Peyer's patch (tissue), 4 donors: ENCODE data around the gene MUC5B. TPM values are rescaled to one million over a fixed set of nuclear protein-coding genes. Genes with fewer than 3 reads are reported as not detected.

Experiments used
- DNase-seq, 3 donors: peaks; one replicate each; pipeline ENCODE4 v3.0.0-alpha.2; 2017 to 2019
- H3K27ac ChIP-seq, 4 donors: fragments of 200-600 bp; sonication (generic); one replicate each; pipeline ENCODE4 v1.5.1; 2016 to 2019
- H3K27me3 ChIP-seq, 2 donors: fragments of 200-600 bp; sonication (generic); one replicate each; pipeline ENCODE4 v1.5.1; 2019
- H3K36me3 ChIP-seq, 3 donors: fragments of 200-600 bp; sonication (generic); one replicate each; pipeline ENCODE4 v1.5.1; 2016 to 2019
- H3K4me1 ChIP-seq, 4 donors: fragments of 200-600 bp; sonication (generic); one replicate each; pipeline ENCODE4 v1.5.1; 2016 to 2019
- H3K4me3 ChIP-seq, 4 donors: fragments of 200-600 bp; sonication (generic); 1 replicate in 3 of 4; 2 replicates in 1 of 4; pipeline ENCODE4 v1.5.1; 2016 to 2019; ENCODE audit warnings: mild to moderate bottlenecking in 1 of 4
- H3K9me3 ChIP-seq, 4 donors: fragments of 200-600 bp; sonication (generic); one replicate each; pipeline ENCODE4 v1.5.1; 2016 to 2019; ENCODE audit warnings: mild to moderate bottlenecking in 1 of 4
- CTCF ChIP-seq, 6 experiments: fragments of 450-650 bp in 4 of 6; fragments of 200-600 bp in 2 of 6; sonication (generic) in 1 of 6; IDR thresholded peaks; one replicate each; pipeline ENCODE4 v1.5.1; 2017 to 2019; ENCODE audit warnings: antibody characterized with exemption in 6 of 6, mild to moderate bottlenecking in 3 of 6, moderate library complexity in 1 of 6
- POLR2A ChIP-seq, 2 donors: fragments of 450-650 bp; IDR thresholded peaks; one replicate each; pipeline ENCODE4 v1.5.1; 2017; ENCODE audit warnings: antibody characterized with exemption in 2 of 2, mild to moderate bottlenecking in 2 of 2, moderate library complexity in 2 of 2
- total RNA-seq, 4 donors: library from RNA; depleted of rRNA; stranded (reverse); fragments of >200 nt; gene quantifications; one replicate each; pipeline ENCODE4 v1.1.0, GENCODE V29; 2016

The MUC5B gene
- total RNA-seq, 4 donors from 2014 or later: 0.18 to 25.6 (median 10.5) TPM

GRCh38 chr11:1306186-1307162 is 83.6 kb downstream of the MUC5B start:
- peaks cover 7 to 73% (median 28%) of the 10 kb centered on the region in 4 donors for H3K4me1 ChIP-seq
- H3K36me3 ChIP-seq: no peaks in the 10 kb centered on the region
- no peaks in the 10 kb centered on the region for H3K9me3 ChIP-seq
- peak in 1 of 3 donors; percentile 13 for DNase-seq
- no peak for TF ChIP-seq CTCF (IDR thresholded peaks at IDR 0.05)
- no peak for TF ChIP-seq POLR2A (IDR thresholded peaks at IDR 0.05)
- H3K4me3 ChIP-seq: no peak overlapping the region
- no peaks in the 10 kb centered on the region for H3K27me3 ChIP-seq
- H3K27ac ChIP-seq: peak overlapping the region in 2 of 4 donors; percentile 11 to 60

GRCh38 chr11:1307163-1307870 is 84.5 kb downstream of the MUC5B start:
- H3K4me3 ChIP-seq: peak overlapping the region in 1 of 4 donors; percentile 11
- no peaks in the 10 kb centered on the region for H3K36me3 ChIP-seq
- TF ChIP-seq POLR2A (IDR thresholded peaks at IDR 0.05) (no peak), CTCF (IDR thresholded peaks at IDR 0.05) (no peak)
- no peaks in the 10 kb centered on the region for H3K9me3 ChIP-seq
- H3K27me3 ChIP-seq: no peaks in the 10 kb centered on the region
- H3K4me1 ChIP-seq: peaks cover 7 to 65% (median 28%) of the 10 kb centered on the region in 4 donors
- peak in 2 of 3 donors; percentile 49 to 60 for DNase-seq
- H3K27ac ChIP-seq: peak overlapping the region in 1 of 4 donors; percentile 11

GRCh38 chr11:1307998-1308742 is 85.3 kb downstream of the MUC5B start:
- Histone ChIP-seq H3K36me3 (no peaks in the 10 kb centered on the region), H3K27ac (peak overlapping the region in 1 of 4 donors; percentile 96), H3K9me3 (no peaks in the 10 kb centered on the region), H3K4me3 (peak overlapping the region in 3 of 4 donors; percentile 90 to 99 (median 99)), H3K27me3 (no peaks in the 10 kb centered on the region), H3K4me1 (peaks cover 7 to 56% (median 26%) of the 10 kb centered on the region in 4 donors)
- TF ChIP-seq POLR2A (IDR thresholded peaks at IDR 0.05) (no peak), CTCF (IDR thresholded peaks at IDR 0.05) (no peak)
- DNase-seq: peak in 1 of 3 donors; percentile 17

- peak overlapping the region; percentile 90 to 99 (median 98) for H3K4me3 ChIP-seq
- peak in 1 of 3 donors; percentile 16 for DNase-seq
These were observed 86.1 kb downstream of the MUC5B start for GRCh38 chr11:1308743-1309497.

More at GRCh38 chr11:1308743-1309497, 86.1 kb downstream of the MUC5B start:
- Histone ChIP-seq H3K9me3 (no peaks in the 10 kb centered on the region), H3K4me1 (peaks cover 7 to 49% (median 24%) of the 10 kb centered on the region in 4 donors), H3K27ac (peak overlapping the region; percentile 87 to 98 (median 96)), H3K36me3 (no peaks in the 10 kb centered on the region), H3K27me3 (no peaks in the 10 kb centered on the region)
- TF ChIP-seq CTCF (IDR thresholded peaks at IDR 0.05): no peak
- TF ChIP-seq POLR2A (IDR thresholded peaks at IDR 0.05): no peak
